HG03060 (cell line): ENCODE data around the gene HPGD.
"Not testable (repeated sequence)": the region's sequence is repeated elsewhere in the genome, so short reads cannot be mapped to it uniquely, and the experiment has no call there.

Source experiments
- ATAC-seq: cut with Tn5 transposase; IDR thresholded peaks from one replicate; pipeline ENCODE4 v1.9.1; 2021; ENCODE audit warnings: low read depth, moderate number of reproducible peaks; ENCODE audit not compliant: unreplicated experiment

HPGD gene

GRCh38 chr4:174528226-174528625 lies 5.9 kb upstream of the HPGD start:
- no peak for ATAC-seq

GRCh38 chr4:174526731-174527130 lies 4.4 kb upstream of the HPGD start:
- no peak for ATAC-seq

DNA sequence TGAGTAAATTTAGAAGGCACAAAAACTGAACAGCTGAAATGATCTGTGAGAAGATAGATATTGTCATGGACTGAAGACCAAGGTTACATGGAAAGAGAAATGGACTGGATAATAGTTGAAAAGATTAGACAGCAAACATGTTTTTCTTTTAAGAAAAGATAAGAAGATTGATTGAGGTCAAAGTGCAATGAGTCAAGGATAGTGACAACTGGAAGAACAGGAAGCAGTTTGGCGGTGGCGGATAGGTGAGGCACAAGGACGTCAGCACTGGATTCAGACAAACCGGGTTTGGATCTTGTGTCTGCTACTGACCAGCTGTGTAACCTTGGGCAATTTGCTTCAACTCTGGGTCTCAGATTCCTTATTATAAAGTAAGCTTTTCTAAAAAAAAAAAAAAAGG lies 2.0 kb upstream of the HPGD start:
- ATAC-seq: no peak

DNA sequence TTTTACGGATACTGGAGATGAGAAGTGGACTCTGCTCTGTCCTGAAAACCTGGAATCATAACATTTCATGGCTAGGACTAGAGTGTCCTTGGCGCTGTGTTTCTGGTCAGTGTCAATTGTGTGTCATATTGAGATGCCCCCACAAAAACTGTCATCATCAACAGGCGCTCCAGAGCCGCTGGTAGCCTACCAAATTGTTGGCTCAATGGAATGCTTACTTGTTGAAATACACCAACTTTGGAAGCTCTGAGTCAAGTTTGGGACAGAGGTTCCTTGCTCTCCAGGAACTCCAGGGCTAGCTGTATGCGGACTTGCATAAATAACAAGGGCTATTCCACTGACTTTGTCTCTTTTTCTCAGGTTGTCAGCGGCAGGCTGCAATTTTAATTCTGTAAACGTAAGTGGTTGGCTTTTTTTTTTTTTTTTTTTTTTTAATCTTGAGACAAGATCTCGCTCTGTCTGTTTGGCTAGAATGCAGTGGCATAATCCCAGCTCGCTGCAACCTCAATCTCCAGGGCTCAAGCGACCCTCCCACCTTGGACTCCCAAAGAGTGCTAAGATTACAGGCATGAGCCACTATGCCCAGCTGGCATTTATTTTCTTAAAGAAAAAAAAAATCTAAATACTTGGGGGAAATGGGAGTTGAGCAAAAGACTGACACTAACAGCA lies 871 bp upstream of the HPGD start:
- no peak for ATAC-seq

DNA sequence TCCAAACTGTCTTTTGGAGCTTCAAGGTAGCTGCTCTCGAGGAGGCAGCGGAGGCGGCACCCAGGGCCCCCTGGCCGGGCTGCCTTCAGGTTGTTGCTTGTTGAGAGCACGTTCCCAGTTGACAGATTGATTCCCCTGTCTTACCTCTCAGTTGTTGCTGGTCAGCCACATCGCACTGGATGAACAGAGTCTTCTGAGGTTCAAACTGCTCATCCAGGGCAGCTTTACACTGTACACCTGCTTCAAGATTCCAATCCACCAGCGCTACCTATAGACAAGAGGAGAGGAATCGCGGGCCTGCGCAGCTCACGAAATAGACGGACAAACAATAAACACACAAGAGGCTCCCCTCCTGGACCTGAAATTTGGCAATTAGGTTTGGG lies 497 bp downstream of the HPGD start:
- no peak for ATAC-seq

- no peak for ATAC-seq
Measured at GRCh38 chr4:174520660-174521059, 1.6 kb downstream of the HPGD start.

DNA sequence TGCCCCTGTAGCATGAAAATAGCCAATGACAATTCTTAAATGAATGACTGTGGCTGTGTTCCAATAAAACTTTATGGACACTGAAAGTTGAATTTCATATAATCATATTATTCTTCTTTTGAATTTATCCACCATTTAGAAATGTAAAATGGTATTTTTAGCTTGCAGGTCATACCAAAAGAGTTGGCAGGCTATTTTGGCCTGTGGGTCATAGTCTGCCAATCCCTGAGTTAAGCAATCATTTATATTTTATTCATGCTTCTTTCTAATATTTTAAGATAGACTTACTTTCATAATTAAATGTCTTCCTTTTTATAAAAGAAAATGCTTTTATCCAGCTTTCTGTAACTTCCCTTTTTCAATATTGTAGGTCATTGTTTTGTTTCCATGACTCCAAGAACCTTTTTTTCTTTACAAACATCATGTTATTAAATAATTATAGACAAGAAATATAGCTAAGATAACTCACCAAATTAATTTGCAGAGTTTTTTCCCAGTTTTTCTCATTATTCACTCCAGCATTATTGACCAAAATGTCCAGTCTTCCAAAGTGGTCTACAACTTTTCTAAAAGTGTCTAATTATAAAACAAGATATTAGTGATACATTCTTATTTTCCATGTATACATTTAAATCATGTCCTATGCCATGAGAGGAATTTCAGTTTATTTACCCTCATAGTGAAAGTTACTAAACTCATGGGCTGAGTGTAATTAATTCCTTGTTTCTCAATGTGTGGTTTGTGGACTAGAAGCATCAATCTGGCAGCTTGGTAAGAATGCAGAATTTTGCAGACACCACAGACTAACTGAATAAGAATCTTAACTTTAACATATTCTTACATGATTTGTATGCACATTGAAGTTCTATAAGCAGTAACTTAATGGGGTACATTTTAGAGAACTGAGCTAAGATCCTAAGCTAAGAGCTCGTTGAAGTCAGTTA lies 4.5 kb downstream of the HPGD start:
- ATAC-seq: no peak

DNA sequence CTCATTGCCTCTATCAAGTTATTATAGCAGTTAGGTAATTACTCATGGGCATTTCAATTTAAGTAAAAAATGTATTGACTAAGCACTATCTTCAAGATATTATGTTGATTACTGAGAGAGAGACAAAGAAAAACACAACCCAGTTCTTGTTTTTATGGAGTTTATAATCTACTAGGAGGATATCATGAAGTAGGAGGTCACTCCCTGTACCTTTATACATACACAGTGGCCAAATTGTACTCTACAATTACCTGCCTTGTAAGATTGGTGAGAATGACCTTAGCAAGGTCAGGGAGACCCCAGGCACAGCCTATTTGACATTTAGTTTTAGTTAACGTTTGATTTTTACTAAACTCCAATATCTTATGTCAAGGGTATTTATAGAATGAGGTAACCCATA lies 5.5 kb downstream of the HPGD start:
- no peak for ATAC-seq

GRCh38 chr4:174516345-174516744 lies 5.9 kb downstream of the HPGD start:
- ATAC-seq: no peak

DNA sequence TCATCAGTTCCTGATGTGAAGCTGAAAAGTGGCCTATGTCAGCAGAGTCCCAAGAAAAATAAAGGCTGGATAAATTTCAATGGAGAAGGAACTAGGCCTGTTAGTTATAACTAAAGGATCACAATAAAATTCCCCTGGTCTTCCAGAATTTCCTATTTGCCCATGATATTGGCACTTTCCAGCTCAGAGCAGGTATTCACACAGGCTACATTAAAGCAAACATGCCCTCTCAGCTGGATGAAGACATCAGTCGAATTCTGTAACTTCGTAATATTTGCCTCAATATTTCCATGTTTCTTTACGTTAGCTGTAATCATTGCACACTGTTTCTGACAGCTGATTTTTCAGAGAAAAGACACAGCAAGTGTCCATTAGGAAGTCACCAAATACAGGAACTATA lies 9.5 kb downstream of the HPGD start:
- ATAC-seq: no peak

GRCh38 chr4:174505892-174506291 lies 16.4 kb downstream of the HPGD start:
- ATAC-seq: no peak

- no peak for ATAC-seq
Measured at GRCh38 chr4:174505007-174505406, 17.3 kb downstream of the HPGD start.

GRCh38 chr4:174503079-174503715 lies 19.1 kb downstream of the HPGD start:
- no peak for ATAC-seq

GRCh38 chr4:174496631-174497432 lies 25.5 kb downstream of the HPGD start:
- ATAC-seq: no peak

- no peak for ATAC-seq
Measured at GRCh38 chr4:174495626-174496025, 26.7 kb downstream of the HPGD start.

DNA sequence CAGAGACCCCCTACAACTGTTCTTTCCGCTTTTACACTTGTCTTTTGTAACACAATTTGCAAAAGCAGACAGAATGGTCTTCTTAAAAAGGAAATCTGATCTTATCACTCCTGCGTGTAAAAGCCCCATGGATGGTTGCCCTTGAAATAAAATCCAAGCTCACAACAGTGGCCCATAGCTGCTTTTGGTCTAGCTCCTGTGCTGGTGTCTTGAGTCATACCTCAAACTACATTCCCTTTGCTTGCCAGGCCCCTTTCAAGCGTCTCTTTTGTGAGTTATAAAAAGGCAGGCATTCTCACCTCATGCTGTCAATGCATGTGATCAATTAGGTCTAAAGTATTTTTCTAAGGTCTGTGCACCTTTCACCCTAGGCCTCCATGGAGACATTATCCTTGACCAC lies 27.6 kb downstream of the HPGD start:
- ATAC-seq: no peak

GRCh38 chr4:174494146-174494545 lies 28.1 kb downstream of the HPGD start:
- ATAC-seq: no peak

DNA sequence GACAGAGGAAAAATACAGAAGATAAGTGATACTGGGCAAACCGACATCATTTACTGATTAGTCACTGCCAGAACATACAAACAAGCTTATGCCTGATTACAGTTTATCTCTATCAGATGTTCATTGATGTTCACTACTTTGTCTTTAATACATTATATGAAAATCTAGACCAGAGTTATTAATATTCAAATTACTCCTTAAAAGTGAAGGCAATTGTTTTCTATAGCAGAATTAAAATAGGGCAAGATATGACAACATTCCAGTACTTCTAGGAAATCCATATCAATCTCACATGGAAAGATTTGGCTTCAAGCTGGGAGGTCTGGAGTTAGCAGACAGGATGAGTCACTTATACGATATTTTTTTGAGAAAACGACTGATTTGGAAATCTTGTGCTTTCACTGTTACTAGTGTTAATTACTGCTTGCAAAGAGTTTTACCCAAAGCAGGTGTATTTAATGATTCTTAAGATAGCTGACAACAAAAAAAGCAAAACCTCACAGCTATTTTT lies 31.8 kb downstream of the HPGD start:
- ATAC-seq: no peak

DNA sequence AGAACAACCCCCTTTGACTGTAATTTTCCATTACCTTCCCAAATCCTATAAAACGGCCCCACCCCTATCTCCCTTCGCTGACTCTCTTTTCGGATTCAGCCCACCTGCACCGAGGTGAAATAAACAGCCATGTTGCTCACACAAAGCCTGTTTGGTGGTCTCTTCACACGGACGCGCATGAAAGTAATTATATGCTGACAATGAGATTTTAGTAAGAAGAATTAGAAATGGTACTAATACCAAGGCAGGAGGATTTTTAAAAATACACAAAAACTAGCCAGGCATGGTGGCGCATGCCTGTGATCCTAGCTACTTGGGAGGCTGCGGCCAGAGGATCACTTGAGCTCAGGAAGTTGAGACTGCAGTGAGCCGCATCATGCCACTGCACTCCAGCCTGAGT lies 33.9 kb downstream of the HPGD start:
- not testable (repeated sequence) for ATAC-seq

DNA sequence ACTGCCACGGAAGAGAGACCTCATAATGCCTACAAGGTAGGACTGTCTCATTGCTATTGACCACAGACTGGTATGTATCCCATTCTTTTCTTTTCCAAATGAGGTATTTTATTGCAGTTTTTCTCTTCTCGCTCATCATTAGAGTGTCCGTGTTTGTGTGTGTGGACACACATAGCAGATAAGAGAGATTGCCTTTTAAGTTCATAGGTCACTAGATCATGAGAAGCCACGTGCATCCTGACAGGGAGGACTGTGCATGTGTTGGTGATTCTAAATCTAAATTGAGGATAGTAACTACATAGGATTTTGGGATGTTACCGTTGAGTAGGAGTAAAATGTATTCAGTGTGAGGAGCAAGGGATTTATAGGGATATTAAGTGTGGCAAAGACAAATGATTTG lies 37.3 kb downstream of the HPGD start:
- no peak for ATAC-seq
